ENCODE measurements around the gene ARHGEF17.

- TF ChIP-seq EZH2 (IDR thresholded peaks at IDR 0.05; ENCODE audit: insufficient read depth, poor library complexity, severe bottlenecking), result no peak
- TF ChIP-seq EZH2phosphoT487 (IDR thresholded peaks at IDR 0.05; ENCODE audit: insufficient read depth, low read depth), result no peak
These were observed 17.2 kb downstream of the ARHGEF17 start for GRCh38 chr11:73325036-73325981.

All from GM23248 (cell line).